GM23248 (cell line): ENCODE results near the gene FLII.

Experiments
- EZH2 ChIP-seq: fragments of 200-600 bp; sonication (generic); IDR thresholded peaks from 2 replicates; pipeline ENCODE4 v1.6.1; 2018; ENCODE audit warnings: antibody characterized with exemption, mild to moderate bottlenecking; ENCODE audit not compliant: insufficient read depth, poor library complexity, severe bottlenecking
- EZH2phosphoT487 ChIP-seq: fragments of 200-600 bp; sonication (generic); IDR thresholded peaks from 2 replicates; pipeline ENCODE4 v1.6.1; 2018; ENCODE audit warnings: antibody characterized with exemption, moderate library complexity, mild to moderate bottlenecking, low read depth; ENCODE audit not compliant: insufficient read depth

GRCh38 chr17:18260332-18261145 lies 2.0 kb upstream of the FLII start, which contains the start of gene MIEF2:
- TF ChIP-seq EZH2 (no peak), EZH2phosphoT487 (no peak)
